Mesenchymal stem cell (in vitro differentiated cells and primary cell): Measurements from ENCODE around the gene SPPL3.

Source experiments
- DNase-seq: peaks from one replicate; pipeline ENCODE4 v3.0.0-alpha.2; 2013
- H2AFZ ChIP-seq: one replicate; pipeline ENCODE4 v1.6.1; 2013; ENCODE audit warnings: low read depth, mild to moderate bottlenecking, control low read depth, inconsistent platforms, low read length, moderate library complexity
- H2AK5ac ChIP-seq: 2 replicates; pipeline ENCODE4 v1.6.1; 2013; ENCODE audit warnings: low read length, moderate library complexity, mild to moderate bottlenecking, inconsistent platforms; ENCODE audit not compliant: severe bottlenecking
- H2BK120ac ChIP-seq: one replicate; pipeline ENCODE4 v1.6.1; 2013; ENCODE audit warnings: low read depth, mild to moderate bottlenecking, inconsistent platforms, low read length, moderate library complexity
- H2BK12ac ChIP-seq, 2 experiments: one replicate each; pipeline ENCODE4 v1.6.1; 2013; ENCODE audit warnings: inconsistent platforms in 2 of 2, low read length in 2 of 2, mild to moderate bottlenecking in 2 of 2, moderate library complexity in 2 of 2, control low read depth in 1 of 2
- H2BK15ac ChIP-seq: one replicate; pipeline ENCODE4 v1.6.1; 2013; ENCODE audit warnings: mild to moderate bottlenecking, low read depth, inconsistent platforms; ENCODE audit not compliant: poor library complexity, severe bottlenecking
- H2BK5ac ChIP-seq: 2 replicates; pipeline ENCODE4 v1.6.1; 2013; ENCODE audit warnings: low read depth, mild to moderate bottlenecking, low read length, control low read depth, inconsistent platforms; ENCODE audit not compliant: poor library complexity, severe bottlenecking
- H3K14ac ChIP-seq, 2 experiments: one replicate each; pipeline ENCODE4 v1.6.1; 2013; ENCODE audit warnings: inconsistent platforms in 2 of 2, low read length in 2 of 2, control low read depth in 1 of 2, mild to moderate bottlenecking in 1 of 2, moderate library complexity in 1 of 2
- H3K18ac ChIP-seq, 2 experiments: one replicate each; pipeline ENCODE4 v1.6.1; 2013; ENCODE audit warnings: inconsistent platforms in 2 of 2, low read length in 2 of 2, control low read depth in 1 of 2, low read depth in 1 of 2, mild to moderate bottlenecking in 1 of 2
- H3K23ac ChIP-seq, 2 experiments: one replicate each; pipeline ENCODE4 v1.6.1; 2013; ENCODE audit warnings: inconsistent platforms in 2 of 2, low read length in 2 of 2, mild to moderate bottlenecking in 2 of 2, moderate library complexity in 2 of 2, control low read depth in 1 of 2
- H3K27ac ChIP-seq: 2 replicates; pipeline ENCODE4 v1.5.1; 2013; ENCODE audit warnings: mild to moderate bottlenecking, moderate library complexity, low read length, control low read depth, inconsistent platforms; ENCODE audit not compliant: poor library complexity, severe bottlenecking
- H3K27me3 ChIP-seq, 2 experiments: 2 replicates each; pipeline versions ENCODE4 v1.6.1 to v1.7.0; 2013; ENCODE audit warnings: low read length in 2 of 2, mild to moderate bottlenecking in 2 of 2, moderate library complexity in 2 of 2, control low read depth in 1 of 2, inconsistent platforms in 1 of 2; ENCODE audit not compliant: control insufficient read depth in 1 of 2, insufficient read depth in 1 of 2
- H3K36me3 ChIP-seq, 2 experiments: 2 replicates each; pipeline versions ENCODE4 v1.6.1 to v1.7.0; 2013; ENCODE audit warnings: low read length in 2 of 2, control low read depth in 1 of 2, inconsistent platforms in 1 of 2, low read depth in 1 of 2, mild to moderate bottlenecking in 1 of 2; ENCODE audit not compliant: insufficient read depth in 2 of 2, control insufficient read depth in 1 of 2
- H3K4ac ChIP-seq, 2 experiments: one replicate each; pipeline ENCODE4 v1.6.1; 2013; ENCODE audit warnings: inconsistent platforms in 2 of 2, low read length in 2 of 2, mild to moderate bottlenecking in 2 of 2, moderate library complexity in 2 of 2, control low read depth in 1 of 2, low read depth in 1 of 2
- H3K4me1 ChIP-seq: 2 replicates; pipeline ENCODE4 v1.6.1; 2013; ENCODE audit warnings: low read depth, low read length, control low read depth; ENCODE audit not compliant: control insufficient read depth, insufficient read depth
- H3K4me2 ChIP-seq: 2 replicates; pipeline ENCODE4 v1.6.1; 2013; ENCODE audit warnings: low read length, mild to moderate bottlenecking, inconsistent platforms; ENCODE audit not compliant: poor library complexity, severe bottlenecking
- H3K4me3 ChIP-seq, 2 experiments: 2 replicates each; pipeline versions ENCODE4 v1.5.1 to v1.7.0; 2013; ENCODE audit warnings: low read length in 2 of 2, mild to moderate bottlenecking in 2 of 2, control low read depth in 1 of 2, low read depth in 1 of 2; ENCODE audit not compliant: insufficient read depth in 1 of 2
- H3K79me1 ChIP-seq: replicated peaks from 2 replicates; pipeline ENCODE4 v1.6.1; 2013; ENCODE audit warnings: mild to moderate bottlenecking, control low read depth, low read length, inconsistent platforms; ENCODE audit not compliant: poor library complexity, severe bottlenecking
- H3K9ac ChIP-seq: 2 replicates; pipeline ENCODE4 v1.7.0; 2013; ENCODE audit warnings: mild to moderate bottlenecking, low read length, moderate library complexity
- H3K9me3 ChIP-seq: 2 replicates; pipeline ENCODE4 v1.7.0; 2013; ENCODE audit warnings: mild to moderate bottlenecking, low read length; ENCODE audit not compliant: control insufficient read depth
- H4K8ac ChIP-seq: one replicate; pipeline ENCODE4 v1.6.1; 2013; ENCODE audit warnings: inconsistent platforms, mild to moderate bottlenecking, low read length, moderate library complexity
- H4K91ac ChIP-seq: one replicate; pipeline ENCODE4 v1.6.1; 2013; ENCODE audit warnings: mild to moderate bottlenecking, low read length, inconsistent platforms
- WGBS: methylation state at CpG from one replicate; pipeline ENCODE4 v1.1.7; 2013; ENCODE audit warnings: mixed read lengths; 5-methylcytosine and 5-hydroxymethylcytosine counted together

The SPPL3 gene

DNA sequence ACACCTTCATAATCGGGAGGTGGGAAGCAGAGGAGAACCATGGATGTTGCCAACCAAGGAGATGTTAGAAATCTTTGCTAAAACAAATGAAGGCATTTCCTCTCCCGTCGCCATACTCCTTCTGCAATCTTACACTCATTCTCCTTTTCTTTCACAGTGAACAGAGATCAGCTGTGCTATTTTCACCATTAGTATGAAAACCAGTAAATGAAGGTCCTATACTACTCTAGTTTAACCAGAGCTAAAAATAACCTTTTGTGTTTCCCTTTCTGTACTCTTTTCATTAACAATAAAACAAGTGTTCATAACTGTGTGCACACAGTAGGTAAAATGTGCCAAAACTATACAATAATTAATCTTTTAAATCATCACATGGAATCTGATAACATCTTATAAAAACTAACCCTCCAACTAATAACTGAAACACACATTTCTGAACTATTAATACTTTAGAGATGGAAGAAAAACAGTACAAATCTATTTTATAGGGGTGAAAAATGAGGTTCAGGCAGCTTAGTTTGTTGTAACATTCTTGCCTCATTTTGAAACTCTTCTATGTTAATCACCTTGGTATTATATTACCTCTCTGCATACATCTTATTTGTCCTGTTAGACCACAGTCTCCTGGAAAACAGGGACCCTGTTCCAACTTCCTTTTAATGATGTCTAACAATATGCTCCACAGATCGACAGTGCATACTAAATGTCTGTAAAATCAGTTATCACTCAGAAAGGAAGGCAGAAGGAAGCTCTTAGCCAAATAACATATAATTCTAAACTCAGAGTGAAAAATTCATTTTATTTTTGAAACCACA lies 69.5 kb downstream of the SPPL3 start:
- H4K8ac ChIP-seq, result no peak overlapping the region
- H3K4me2 ChIP-seq, result no peak overlapping the region
- no peak overlapping the region for H3K18ac ChIP-seq
- no peak overlapping the region for H2BK120ac ChIP-seq
- WGBS, result 93% methylated on average over 4 of the region's 4 CpGs
- H3K27ac ChIP-seq, result no peak overlapping the region
- H4K91ac ChIP-seq, result no peak overlapping the region
- H3K79me1 ChIP-seq, result peaks cover 28% of the 10 kb centered on the region
- no peak overlapping the region for H3K4ac ChIP-seq
- H3K4me1 ChIP-seq, result no peaks in the 10 kb centered on the region
- H2AK5ac ChIP-seq, result no peak overlapping the region
- H3K9me3 ChIP-seq, result no peaks in the 10 kb centered on the region
- no peak overlapping the region for H2BK15ac ChIP-seq
- no peak overlapping the region for H2BK12ac ChIP-seq
- no peaks in the 10 kb centered on the region for H3K36me3 ChIP-seq
- no peak overlapping the region for H3K14ac ChIP-seq
- no peak overlapping the region for H3K9ac ChIP-seq
- no peak overlapping the region for H2BK5ac ChIP-seq
- H3K27me3 ChIP-seq, result no peaks in the 10 kb centered on the region
- DNase-seq, result no peak
- H3K23ac ChIP-seq, result no peak overlapping the region
- H2AFZ ChIP-seq, result no peak overlapping the region
- H3K4me3 ChIP-seq, result no peak overlapping the region

- no peak overlapping the region for H3K4ac ChIP-seq
- H2BK5ac ChIP-seq, result no peak overlapping the region
- H3K23ac ChIP-seq, result no peak overlapping the region
Measured at GRCh38 chr12:120833849-120834248, 70.3 kb downstream of the SPPL3 start.

DNA sequence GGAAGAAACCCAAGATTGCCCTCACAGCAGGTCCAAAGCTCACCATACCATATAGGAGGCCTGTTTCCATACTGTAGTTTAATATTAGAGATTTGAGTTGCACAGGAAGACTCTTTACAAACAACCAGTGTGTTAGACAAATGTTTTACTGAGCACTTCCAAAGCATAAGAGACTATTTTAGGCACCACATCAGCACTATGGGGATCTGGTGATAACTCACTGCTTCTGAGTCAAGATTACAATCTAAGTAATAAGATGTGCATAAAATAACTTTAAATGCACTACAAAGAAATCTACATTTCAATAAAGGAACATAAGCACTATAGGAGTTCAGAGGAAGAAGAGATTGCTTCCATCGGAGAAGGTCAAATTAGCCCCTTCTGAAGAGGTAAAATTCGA lies 71.4 kb downstream of the SPPL3 start:
- Histone ChIP-seq H2BK12ac (no peak overlapping the region), H3K9me3 (no peaks in the 10 kb centered on the region), H3K9ac (peak overlapping the region; percentile 12), H3K79me1 (peaks cover 29% of the 10 kb centered on the region), H3K4me2 (no peak overlapping the region), H4K91ac (no peak overlapping the region), H2AFZ (no peak overlapping the region), H2BK15ac (no peak overlapping the region), H2BK120ac (no peak overlapping the region), H3K23ac (no peak overlapping the region), H3K27ac (no peak overlapping the region), H3K36me3 (no peaks in the 10 kb centered on the region), H2BK5ac (no peak overlapping the region), H4K8ac (no peak overlapping the region), H3K14ac (no peak overlapping the region), H3K4me1 (no peaks in the 10 kb centered on the region), H3K4me3 (peak overlapping the region in 1 of 2 experiments; percentile 3), H3K18ac (no peak overlapping the region), H3K4ac (no peak overlapping the region), H3K27me3 (no peaks in the 10 kb centered on the region), H2AK5ac (no peak overlapping the region)
- 97% methylated on average over 2 of the region's 2 CpGs for WGBS
- no peak for DNase-seq

More at GRCh38 chr12:120833849-120834248, 70.3 kb downstream of the SPPL3 start:
- H3K4me3 ChIP-seq, result no peak overlapping the region
- 81% methylated on average over 4 of the region's 4 CpGs for WGBS
- H3K18ac ChIP-seq, result no peak overlapping the region
- H2AK5ac ChIP-seq, result no peak overlapping the region
- no peaks in the 10 kb centered on the region for H3K9me3 ChIP-seq
- no peak overlapping the region for H2BK12ac ChIP-seq
- H3K4me1 ChIP-seq, result no peaks in the 10 kb centered on the region
- no peak overlapping the region for H3K4me2 ChIP-seq
- H4K91ac ChIP-seq, result no peak overlapping the region
- no peak overlapping the region for H2BK120ac ChIP-seq
- no peak overlapping the region for H2AFZ ChIP-seq
- peak; percentile 69 for DNase-seq
- H3K27me3 ChIP-seq, result no peaks in the 10 kb centered on the region
- H3K36me3 ChIP-seq, result no peaks in the 10 kb centered on the region
- peaks cover 33% of the 10 kb centered on the region for H3K79me1 ChIP-seq
- H3K14ac ChIP-seq, result no peak overlapping the region
- no peak overlapping the region for H3K27ac ChIP-seq
- no peak overlapping the region for H4K8ac ChIP-seq
- no peak overlapping the region for H2BK15ac ChIP-seq
- no peak overlapping the region for H3K9ac ChIP-seq

- Histone ChIP-seq H3K36me3 (no peaks in the 10 kb centered on the region), H3K9me3 (no peaks in the 10 kb centered on the region), H3K18ac (no peak overlapping the region), H3K27me3 (no peaks in the 10 kb centered on the region), H3K27ac (no peak overlapping the region), H3K14ac (no peak overlapping the region), H3K4me2 (no peak overlapping the region), H3K4me3 (no peak overlapping the region), H2AK5ac (no peak overlapping the region), H2BK5ac (no peak overlapping the region), H3K4me1 (no peaks in the 10 kb centered on the region), H2BK15ac (no peak overlapping the region), H2BK120ac (no peak overlapping the region), H3K9ac (no peak overlapping the region), H3K23ac (no peak overlapping the region), H4K8ac (no peak overlapping the region), H4K91ac (no peak overlapping the region), H3K4ac (no peak overlapping the region), H3K79me1 (peaks cover 28% of the 10 kb centered on the region), H2BK12ac (no peak overlapping the region), H2AFZ (no peak overlapping the region)
- 51% methylated on average over 1 of the region's 2 CpGs for WGBS
- no peak for DNase-seq
Measured at GRCh38 chr12:120831648-120832267, 72.4 kb downstream of the SPPL3 start.
